H1 (cell line): ENCODE results near the gene ASH1L. TPM values are rescaled to one million over a fixed set of nuclear protein-coding genes. Genes with fewer than 3 reads are reported as not detected.

Experiments
- CTBP2 ChIP-seq: IDR thresholded peaks from 2 replicates; pipeline ENCODE4 v1.7.0; 2011; ENCODE audit warnings: borderline replicate concordance, mild to moderate bottlenecking, moderate library complexity, mixed read lengths, low read length; ENCODE audit not compliant: insufficient read depth, insufficient read length
- KDM5A ChIP-seq: fragments of 200-600 bp; IDR thresholded peaks from 2 replicates; pipeline ENCODE4 v1.7.1; 2012; ENCODE audit warnings: mild to moderate bottlenecking, low read length, inconsistent platforms, mixed read lengths
- PHF8 ChIP-seq: fragments of 200-600 bp; sonication (generic); conservative IDR thresholded peaks from 2 replicates; pipeline ENCODE4 v1.7.1; 2012; ENCODE audit warnings: low read depth, mild to moderate bottlenecking, inconsistent platforms, low read length, moderate library complexity
- POLR2A ChIP-seq, 2 experiments: IDR thresholded peaks; 1 replicate in 1 of 2; 2 replicates in 1 of 2; pipeline ENCODE4 v1.6.1; 2011; ENCODE audit warnings: low read depth in 2 of 2, low read length in 2 of 2, mild to moderate bottlenecking in 2 of 2; ENCODE audit errors: control extremely low read depth in 1 of 2
- RAD21 ChIP-seq, 2 experiments: IDR thresholded peaks in 1 of 2; conservative IDR thresholded peaks in 1 of 2; 2 replicates each; pipeline ENCODE4 v1.6.1; 2011; ENCODE audit warnings: low read depth in 2 of 2, low read length in 2 of 2, improper control_type of control experiment in 1 of 2, inconsistent platforms in 1 of 2, mild to moderate bottlenecking in 1 of 2, moderate library complexity in 1 of 2
- SRF ChIP-seq: IDR thresholded peaks from 2 replicates; pipeline ENCODE4 v1.6.1; 2011; ENCODE audit warnings: mild to moderate bottlenecking, low read depth, low read length, moderate library complexity
- TAF1 ChIP-seq: IDR thresholded peaks from 2 replicates; pipeline ENCODE4 v1.6.1; 2011; ENCODE audit warnings: mild to moderate bottlenecking, low read depth, low read length
- polyA plus RNA-seq, 7 experiments: library from polyadenylated mRNA; depleted of rRNA in 3 of 7; stranded (reverse) in 5 of 7; unstranded in 2 of 7; fragments of >200 nt in 5 of 7; fragments of 200-250 nt in 2 of 7; gene quantifications; 1 replicate in 5 of 7; 2 replicates in 1 of 7; 4 replicates in 1 of 7; pipeline versions ENCODE4 v1.2.1 to v1.2.3, GENCODE V29; 2011 to 2013; ENCODE audit warnings: missing spikeins in 2 of 7, mixed read lengths in 2 of 7
- total RNA-seq: library from RNA; stranded (reverse); fragmentation: NEBNext Ultra II Directional; extraction: Animal tissue kit (Norgen Biotek cat#: 25700); gene quantifications from 2 replicates; pipeline ENCODE4 v1.2.1, GENCODE V29; 2021
- TF ChIP-seq, protein P1 (sequence below): fragments of 300-600 bp; sonication (generic); IDR thresholded peaks from 2 replicates; pipeline ENCODE4 v1.7.1; 2012; ENCODE audit warnings: low read length, moderate library complexity, mild to moderate bottlenecking, inconsistent platforms; ENCODE audit not compliant: insufficient replicate concordance
- TF ChIP-seq, protein P2 (sequence below): IDR thresholded peaks from 2 replicates; pipeline ENCODE4 v1.6.1; 2012; ENCODE audit warnings: inconsistent platforms

ASH1L gene
- total and polyA plus RNA-seq, 2 of the 8 experiments (the other 6 are each of a cell fraction or from before 2014, with no cell fraction given) = 7.5 to 27.6 TPM

DNA sequence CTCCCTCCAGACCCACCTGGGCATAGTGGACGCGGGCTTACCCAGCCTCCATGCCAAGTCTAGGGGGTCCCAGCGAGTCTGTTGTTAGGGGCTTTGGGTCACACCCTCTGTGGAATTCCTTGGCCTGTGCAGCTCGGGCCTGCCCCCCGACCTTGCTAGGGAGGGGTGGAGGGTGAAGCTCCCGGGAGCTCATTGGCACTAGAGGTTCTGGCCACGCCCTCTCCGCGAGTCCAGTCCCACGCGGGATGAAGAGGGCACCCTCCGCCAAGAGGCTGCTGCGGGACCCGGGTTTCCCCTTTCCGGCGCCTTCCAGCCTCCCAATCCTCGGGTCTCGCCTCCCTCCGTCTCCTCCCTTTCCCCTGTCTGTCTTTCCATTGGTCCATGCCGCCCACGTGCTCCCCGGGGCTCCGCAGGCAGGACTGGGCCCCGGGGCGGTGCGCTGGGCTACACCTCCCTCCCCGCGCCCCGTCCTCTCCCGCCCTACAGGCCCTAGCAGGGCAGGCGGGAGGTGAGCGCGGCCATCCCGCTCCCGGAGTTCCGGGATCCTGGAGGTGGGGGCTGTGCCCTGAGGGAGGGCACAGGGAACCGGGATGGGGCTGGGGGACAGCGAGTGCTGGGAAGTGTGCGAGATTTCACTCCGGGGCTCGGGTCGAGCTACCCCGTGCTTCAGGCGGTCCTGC is 238.4 kb downstream of the ASH1L start (continued):
- TF ChIP-seq, protein P1, sequence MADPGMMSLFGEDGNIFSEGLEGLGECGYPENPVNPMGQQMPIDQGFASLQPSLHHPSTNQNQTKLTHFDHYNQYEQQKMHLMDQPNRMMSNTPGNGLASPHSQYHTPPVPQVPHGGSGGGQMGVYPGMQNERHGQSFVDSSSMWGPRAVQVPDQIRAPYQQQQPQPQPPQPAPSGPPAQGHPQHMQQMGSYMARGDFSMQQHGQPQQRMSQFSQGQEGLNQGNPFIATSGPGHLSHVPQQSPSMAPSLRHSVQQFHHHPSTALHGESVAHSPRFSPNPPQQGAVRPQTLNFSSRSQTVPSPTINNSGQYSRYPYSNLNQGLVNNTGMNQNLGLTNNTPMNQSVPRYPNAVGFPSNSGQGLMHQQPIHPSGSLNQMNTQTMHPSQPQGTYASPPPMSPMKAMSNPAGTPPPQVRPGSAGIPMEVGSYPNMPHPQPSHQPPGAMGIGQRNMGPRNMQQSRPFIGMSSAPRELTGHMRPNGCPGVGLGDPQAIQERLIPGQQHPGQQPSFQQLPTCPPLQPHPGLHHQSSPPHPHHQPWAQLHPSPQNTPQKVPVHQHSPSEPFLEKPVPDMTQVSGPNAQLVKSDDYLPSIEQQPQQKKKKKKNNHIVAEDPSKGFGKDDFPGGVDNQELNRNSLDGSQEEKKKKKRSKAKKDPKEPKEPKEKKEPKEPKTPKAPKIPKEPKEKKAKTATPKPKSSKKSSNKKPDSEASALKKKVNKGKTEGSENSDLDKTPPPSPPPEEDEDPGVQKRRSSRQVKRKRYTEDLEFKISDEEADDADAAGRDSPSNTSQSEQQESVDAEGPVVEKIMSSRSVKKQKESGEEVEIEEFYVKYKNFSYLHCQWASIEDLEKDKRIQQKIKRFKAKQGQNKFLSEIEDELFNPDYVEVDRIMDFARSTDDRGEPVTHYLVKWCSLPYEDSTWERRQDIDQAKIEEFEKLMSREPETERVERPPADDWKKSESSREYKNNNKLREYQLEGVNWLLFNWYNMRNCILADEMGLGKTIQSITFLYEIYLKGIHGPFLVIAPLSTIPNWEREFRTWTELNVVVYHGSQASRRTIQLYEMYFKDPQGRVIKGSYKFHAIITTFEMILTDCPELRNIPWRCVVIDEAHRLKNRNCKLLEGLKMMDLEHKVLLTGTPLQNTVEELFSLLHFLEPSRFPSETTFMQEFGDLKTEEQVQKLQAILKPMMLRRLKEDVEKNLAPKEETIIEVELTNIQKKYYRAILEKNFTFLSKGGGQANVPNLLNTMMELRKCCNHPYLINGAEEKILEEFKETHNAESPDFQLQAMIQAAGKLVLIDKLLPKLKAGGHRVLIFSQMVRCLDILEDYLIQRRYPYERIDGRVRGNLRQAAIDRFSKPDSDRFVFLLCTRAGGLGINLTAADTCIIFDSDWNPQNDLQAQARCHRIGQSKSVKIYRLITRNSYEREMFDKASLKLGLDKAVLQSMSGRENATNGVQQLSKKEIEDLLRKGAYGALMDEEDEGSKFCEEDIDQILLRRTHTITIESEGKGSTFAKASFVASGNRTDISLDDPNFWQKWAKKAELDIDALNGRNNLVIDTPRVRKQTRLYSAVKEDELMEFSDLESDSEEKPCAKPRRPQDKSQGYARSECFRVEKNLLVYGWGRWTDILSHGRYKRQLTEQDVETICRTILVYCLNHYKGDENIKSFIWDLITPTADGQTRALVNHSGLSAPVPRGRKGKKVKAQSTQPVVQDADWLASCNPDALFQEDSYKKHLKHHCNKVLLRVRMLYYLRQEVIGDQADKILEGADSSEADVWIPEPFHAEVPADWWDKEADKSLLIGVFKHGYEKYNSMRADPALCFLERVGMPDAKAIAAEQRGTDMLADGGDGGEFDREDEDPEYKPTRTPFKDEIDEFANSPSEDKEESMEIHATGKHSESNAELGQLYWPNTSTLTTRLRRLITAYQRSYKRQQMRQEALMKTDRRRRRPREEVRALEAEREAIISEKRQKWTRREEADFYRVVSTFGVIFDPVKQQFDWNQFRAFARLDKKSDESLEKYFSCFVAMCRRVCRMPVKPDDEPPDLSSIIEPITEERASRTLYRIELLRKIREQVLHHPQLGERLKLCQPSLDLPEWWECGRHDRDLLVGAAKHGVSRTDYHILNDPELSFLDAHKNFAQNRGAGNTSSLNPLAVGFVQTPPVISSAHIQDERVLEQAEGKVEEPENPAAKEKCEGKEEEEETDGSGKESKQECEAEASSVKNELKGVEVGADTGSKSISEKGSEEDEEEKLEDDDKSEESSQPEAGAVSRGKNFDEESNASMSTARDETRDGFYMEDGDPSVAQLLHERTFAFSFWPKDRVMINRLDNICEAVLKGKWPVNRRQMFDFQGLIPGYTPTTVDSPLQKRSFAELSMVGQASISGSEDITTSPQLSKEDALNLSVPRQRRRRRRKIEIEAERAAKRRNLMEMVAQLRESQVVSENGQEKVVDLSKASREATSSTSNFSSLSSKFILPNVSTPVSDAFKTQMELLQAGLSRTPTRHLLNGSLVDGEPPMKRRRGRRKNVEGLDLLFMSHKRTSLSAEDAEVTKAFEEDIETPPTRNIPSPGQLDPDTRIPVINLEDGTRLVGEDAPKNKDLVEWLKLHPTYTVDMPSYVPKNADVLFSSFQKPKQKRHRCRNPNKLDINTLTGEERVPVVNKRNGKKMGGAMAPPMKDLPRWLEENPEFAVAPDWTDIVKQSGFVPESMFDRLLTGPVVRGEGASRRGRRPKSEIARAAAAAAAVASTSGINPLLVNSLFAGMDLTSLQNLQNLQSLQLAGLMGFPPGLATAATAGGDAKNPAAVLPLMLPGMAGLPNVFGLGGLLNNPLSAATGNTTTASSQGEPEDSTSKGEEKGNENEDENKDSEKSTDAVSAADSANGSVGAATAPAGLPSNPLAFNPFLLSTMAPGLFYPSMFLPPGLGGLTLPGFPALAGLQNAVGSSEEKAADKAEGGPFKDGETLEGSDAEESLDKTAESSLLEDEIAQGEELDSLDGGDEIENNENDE = no peak
- TF ChIP-seq CTBP2 = no peak
- peak; percentile 56 for TF ChIP-seq TAF1
- no peak for TF ChIP-seq KDM5A
- no peak for TF ChIP-seq RAD21 (IDR thresholded peaks at IDR 0.05 in 1 of 2, conservative IDR thresholded peaks at IDR 0.05 in 1 of 2; ENCODE audit: low read depth in 2 of 2, low read length in 2 of 2)
- TF ChIP-seq PHF8 = peak; percentile 53
- peak in 1 of 2 experiments; percentile 26; a peak in 2 of 3 replicates for TF ChIP-seq POLR2A (IDR thresholded peaks at IDR 0.05; ENCODE audit: control extremely low read depth in 1 of 2, low read depth in 2 of 2, low read length in 2 of 2)
- no peak for TF ChIP-seq SRF
- TF ChIP-seq, protein P2, sequence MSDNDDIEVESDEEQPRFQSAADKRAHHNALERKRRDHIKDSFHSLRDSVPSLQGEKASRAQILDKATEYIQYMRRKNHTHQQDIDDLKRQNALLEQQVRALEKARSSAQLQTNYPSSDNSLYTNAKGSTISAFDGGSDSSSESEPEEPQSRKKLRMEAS = peak; percentile 78
